ENCODE measurements around the gene TEX9.
A peak's percentile ranks its signal among the peaks of the same experiment; 100 is the strongest.

Gene TEX9

GRCh38 chr15:56351957-56352506 is 13.2 kb upstream of the TEX9 start:
- no peak overlapping the region for H3K27ac ChIP-seq (ENCODE audit: low read depth, low read length)
- no peak overlapping the region for H2BK5ac ChIP-seq (ENCODE audit: low read length)
- no peak overlapping the region for H2BK15ac ChIP-seq (replicated peaks; ENCODE audit: low read depth)
- H3K4me2 ChIP-seq (ENCODE audit: low read length) = no peak overlapping the region
- H3K4ac ChIP-seq (ENCODE audit: low read depth, low read length) = no peak overlapping the region
- no CpG with 5 or more reads among the region's 12 CpGs for WGBS (ENCODE audit: extremely low coverage, insufficient coverage, low lambda C conversion rate)
- H4K5ac ChIP-seq (ENCODE audit: low read length) = no peak overlapping the region
- no peak overlapping the region for H3K23ac ChIP-seq (ENCODE audit: low read length)
- H3K56ac ChIP-seq (ENCODE audit: low read length) = no peak overlapping the region
- H3K9ac ChIP-seq (ENCODE audit: low read length) = no peak overlapping the region
- no peak for DNase-seq
- H2AK5ac ChIP-seq (ENCODE audit: low read length) = no peak overlapping the region
- no peak overlapping the region for H4K8ac ChIP-seq (ENCODE audit: low read depth, low read length)
- no peak overlapping the region for H3K4me3 ChIP-seq (ENCODE audit: low read length)
- no peaks in the 10 kb centered on the region for H3K4me1 ChIP-seq (ENCODE audit: control insufficient read depth, low read depth, low read length)
- no peaks in the 10 kb centered on the region for H3K36me3 ChIP-seq (ENCODE audit: control insufficient read depth, insufficient read depth, low read length)
- no peak overlapping the region for H3K18ac ChIP-seq (ENCODE audit: low read length)
- no peaks in the 10 kb centered on the region for H3K79me2 ChIP-seq (ENCODE audit: control insufficient read depth, insufficient read depth, low read length)
- H3K27me3 ChIP-seq (ENCODE audit: insufficient read depth, low read length, poor library complexity) = no peaks in the 10 kb centered on the region
- no peak overlapping the region for H2BK120ac ChIP-seq (ENCODE audit: low read depth, low read length)
- H3K79me1 ChIP-seq (ENCODE audit: low read length) = no peaks in the 10 kb centered on the region

GRCh38 chr15:56353119-56353518 is 12.1 kb upstream of the TEX9 start:
- no peak for DNase-seq
- no peak overlapping the region for H3K4me3 ChIP-seq (ENCODE audit: low read length)
- no peak overlapping the region for H3K23ac ChIP-seq (ENCODE audit: low read length)
- no peak overlapping the region for H2BK5ac ChIP-seq (ENCODE audit: low read length)
- H3K79me1 ChIP-seq (ENCODE audit: low read length) = no peaks in the 10 kb centered on the region
- H4K5ac ChIP-seq (ENCODE audit: low read length) = no peak overlapping the region
- H3K4me1 ChIP-seq (ENCODE audit: control insufficient read depth, low read depth, low read length) = no peaks in the 10 kb centered on the region
- H3K18ac ChIP-seq (ENCODE audit: low read length) = no peak overlapping the region
- H2BK15ac ChIP-seq (replicated peaks; ENCODE audit: low read depth) = no peak overlapping the region
- WGBS (ENCODE audit: extremely low coverage, insufficient coverage, low lambda C conversion rate) = no CpG with 5 or more reads among the region's 1 CpG
- no peak overlapping the region for H4K8ac ChIP-seq (ENCODE audit: low read depth, low read length)
- no peak overlapping the region for H3K56ac ChIP-seq (ENCODE audit: low read length)
- H3K4me2 ChIP-seq (ENCODE audit: low read length) = no peak overlapping the region
- H3K79me2 ChIP-seq (ENCODE audit: control insufficient read depth, insufficient read depth, low read length) = no peaks in the 10 kb centered on the region
- H3K4ac ChIP-seq (ENCODE audit: low read depth, low read length) = no peak overlapping the region
- no peak overlapping the region for H2AK5ac ChIP-seq (ENCODE audit: low read length)
- no peak overlapping the region for H3K9ac ChIP-seq (ENCODE audit: low read length)
- no peak overlapping the region for H3K27ac ChIP-seq (ENCODE audit: low read depth, low read length)
- H2BK120ac ChIP-seq (ENCODE audit: low read depth, low read length) = no peak overlapping the region
- no peaks in the 10 kb centered on the region for H3K27me3 ChIP-seq (ENCODE audit: insufficient read depth, low read length, poor library complexity)
- no peaks in the 10 kb centered on the region for H3K36me3 ChIP-seq (ENCODE audit: control insufficient read depth, insufficient read depth, low read length)

- H2AK5ac ChIP-seq (ENCODE audit: low read length) = no peak overlapping the region
- no peaks in the 10 kb centered on the region for H3K79me2 ChIP-seq (ENCODE audit: control insufficient read depth, insufficient read depth, low read length)
- no peak overlapping the region for H2BK120ac ChIP-seq (ENCODE audit: low read depth, low read length)
- no peaks in the 10 kb centered on the region for H3K36me3 ChIP-seq (ENCODE audit: control insufficient read depth, insufficient read depth, low read length)
- no peak overlapping the region for H3K23ac ChIP-seq (ENCODE audit: low read length)
- H3K4me2 ChIP-seq (ENCODE audit: low read length) = no peak overlapping the region
- H2BK15ac ChIP-seq (replicated peaks; ENCODE audit: low read depth) = no peak overlapping the region
- H3K9ac ChIP-seq (ENCODE audit: low read length) = no peak overlapping the region
- H4K5ac ChIP-seq (ENCODE audit: low read length) = no peak overlapping the region
- no peak overlapping the region for H3K56ac ChIP-seq (ENCODE audit: low read length)
- H3K4me3 ChIP-seq (ENCODE audit: low read length) = no peak overlapping the region
- no peaks in the 10 kb centered on the region for H3K27me3 ChIP-seq (ENCODE audit: insufficient read depth, low read length, poor library complexity)
- H3K79me1 ChIP-seq (ENCODE audit: low read length) = no peaks in the 10 kb centered on the region
- H3K18ac ChIP-seq (ENCODE audit: low read length) = no peak overlapping the region
- no peak overlapping the region for H4K8ac ChIP-seq (ENCODE audit: low read depth, low read length)
- no peak for DNase-seq
- H3K4me1 ChIP-seq (ENCODE audit: control insufficient read depth, low read depth, low read length) = no peaks in the 10 kb centered on the region
- no peak overlapping the region for H2BK5ac ChIP-seq (ENCODE audit: low read length)
- no peak overlapping the region for H3K27ac ChIP-seq (ENCODE audit: low read depth, low read length)
- H3K4ac ChIP-seq (ENCODE audit: low read depth, low read length) = no peak overlapping the region
Observed at GRCh38 chr15:56353740-56354139, 11.5 kb upstream of the TEX9 start.

GRCh38 chr15:56356616-56357015 is 8.6 kb upstream of the TEX9 start:
- H4K8ac ChIP-seq (ENCODE audit: low read depth, low read length) = no peak overlapping the region
- WGBS (ENCODE audit: extremely low coverage, insufficient coverage, low lambda C conversion rate) = no CpG with 5 or more reads among the region's 2 CpGs
- H3K18ac ChIP-seq (ENCODE audit: low read length) = no peak overlapping the region
- H2BK120ac ChIP-seq (ENCODE audit: low read depth, low read length) = no peak overlapping the region
- no peak overlapping the region for H2BK15ac ChIP-seq (replicated peaks; ENCODE audit: low read depth)
- H3K9ac ChIP-seq (ENCODE audit: low read length) = no peak overlapping the region
- no peak overlapping the region for H2AK5ac ChIP-seq (ENCODE audit: low read length)
- H4K5ac ChIP-seq (ENCODE audit: low read length) = no peak overlapping the region
- H3K23ac ChIP-seq (ENCODE audit: low read length) = no peak overlapping the region
- H3K4me1 ChIP-seq (ENCODE audit: control insufficient read depth, low read depth, low read length) = no peaks in the 10 kb centered on the region
- H3K56ac ChIP-seq (ENCODE audit: low read length) = no peak overlapping the region
- H2BK5ac ChIP-seq (ENCODE audit: low read length) = no peak overlapping the region
- no peaks in the 10 kb centered on the region for H3K36me3 ChIP-seq (ENCODE audit: control insufficient read depth, insufficient read depth, low read length)
- H3K4ac ChIP-seq (ENCODE audit: low read depth, low read length) = no peak overlapping the region
- H3K4me3 ChIP-seq (ENCODE audit: low read length) = no peak overlapping the region
- H3K79me1 ChIP-seq (ENCODE audit: low read length) = no peaks in the 10 kb centered on the region
- H3K27me3 ChIP-seq (ENCODE audit: insufficient read depth, low read length, poor library complexity) = no peaks in the 10 kb centered on the region
- DNase-seq = no peak
- H3K27ac ChIP-seq (ENCODE audit: low read depth, low read length) = no peak overlapping the region
- H3K4me2 ChIP-seq (ENCODE audit: low read length) = no peak overlapping the region
- no peaks in the 10 kb centered on the region for H3K79me2 ChIP-seq (ENCODE audit: control insufficient read depth, insufficient read depth, low read length)

- H2BK15ac ChIP-seq (replicated peaks; ENCODE audit: low read depth) = no peak overlapping the region
- H3K23ac ChIP-seq (ENCODE audit: low read length) = no peak overlapping the region
- WGBS (ENCODE audit: extremely low coverage, insufficient coverage, low lambda C conversion rate) = no CpG with 5 or more reads among the region's 7 CpGs
- no peak overlapping the region for H3K4me3 ChIP-seq (ENCODE audit: low read length)
- H3K56ac ChIP-seq (ENCODE audit: low read length) = no peak overlapping the region
- H3K27me3 ChIP-seq (ENCODE audit: insufficient read depth, low read length, poor library complexity) = no peaks in the 10 kb centered on the region
- no peak overlapping the region for H3K4me2 ChIP-seq (ENCODE audit: low read length)
- no peak overlapping the region for H3K4ac ChIP-seq (ENCODE audit: low read depth, low read length)
- H3K79me2 ChIP-seq (ENCODE audit: control insufficient read depth, insufficient read depth, low read length) = no peaks in the 10 kb centered on the region
- H2AK5ac ChIP-seq (ENCODE audit: low read length) = no peak overlapping the region
- no peak overlapping the region for H3K9ac ChIP-seq (ENCODE audit: low read length)
- peak; percentile 88 for DNase-seq
- no peak overlapping the region for H4K5ac ChIP-seq (ENCODE audit: low read length)
- H4K8ac ChIP-seq (ENCODE audit: low read depth, low read length) = no peak overlapping the region
- no peaks in the 10 kb centered on the region for H3K79me1 ChIP-seq (ENCODE audit: low read length)
- H2BK120ac ChIP-seq (ENCODE audit: low read depth, low read length) = no peak overlapping the region
- H3K18ac ChIP-seq (ENCODE audit: low read length) = no peak overlapping the region
- H3K4me1 ChIP-seq (ENCODE audit: control insufficient read depth, low read depth, low read length) = no peaks in the 10 kb centered on the region
- no peak overlapping the region for H2BK5ac ChIP-seq (ENCODE audit: low read length)
- no peak overlapping the region for H3K27ac ChIP-seq (ENCODE audit: low read depth, low read length)
- no peaks in the 10 kb centered on the region for H3K36me3 ChIP-seq (ENCODE audit: control insufficient read depth, insufficient read depth, low read length)
Observed at GRCh38 chr15:56358604-56359003, 6.6 kb upstream of the TEX9 start.

- no CpG with 5 or more reads among the region's 1 CpG for WGBS (ENCODE audit: extremely low coverage, insufficient coverage, low lambda C conversion rate)
- no peak overlapping the region for H2BK15ac ChIP-seq (replicated peaks; ENCODE audit: low read depth)
Observed at GRCh38 chr15:56361987-56362386, 3.2 kb upstream of the TEX9 start.

More at GRCh38 chr15:56361987-56362386, 3.2 kb upstream of the TEX9 start:
- Histone ChIP-seq H4K8ac (ENCODE audit: low read depth, low read length) (no peak overlapping the region), H3K79me1 (ENCODE audit: low read length) (no peaks in the 10 kb centered on the region), H3K4me3 (ENCODE audit: low read length) (no peak overlapping the region), H3K23ac (ENCODE audit: low read length) (no peak overlapping the region), H3K56ac (ENCODE audit: low read length) (no peak overlapping the region), H2AK5ac (ENCODE audit: low read length) (no peak overlapping the region), H2BK120ac (ENCODE audit: low read depth, low read length) (no peak overlapping the region), H3K27me3 (ENCODE audit: insufficient read depth, low read length, poor library complexity) (no peaks in the 10 kb centered on the region), H3K18ac (ENCODE audit: low read length) (no peak overlapping the region), H2BK5ac (ENCODE audit: low read length) (no peak overlapping the region), H3K4me2 (ENCODE audit: low read length) (no peak overlapping the region), H4K5ac (ENCODE audit: low read length) (no peak overlapping the region), H3K27ac (ENCODE audit: low read depth, low read length) (no peak overlapping the region), H3K79me2 (ENCODE audit: control insufficient read depth, insufficient read depth, low read length) (no peaks in the 10 kb centered on the region), H3K9ac (ENCODE audit: low read length) (no peak overlapping the region), H3K4me1 (ENCODE audit: control insufficient read depth, low read depth, low read length) (peaks cover 2% of the 10 kb centered on the region), H3K36me3 (ENCODE audit: control insufficient read depth, insufficient read depth, low read length) (no peaks in the 10 kb centered on the region), H3K4ac (ENCODE audit: low read depth, low read length) (no peak overlapping the region)
- no peak for DNase-seq

Measured in mesendoderm (in vitro differentiated cells).